H1 (cell line): ENCODE results near the gene TMC4. TPM values are rescaled to one million over a fixed set of nuclear protein-coding genes. Genes with fewer than 3 reads are reported as not detected.

Experiments used
- CTCF ChIA-PET: fragments of 300-600 bp; sonication (Branson Sonifier 250); formaldehyde crosslinking; loops from one replicate; lab custom pipeline; 2021; ENCODE audit not compliant: partially characterized antibody; lab: Charles Lee
- POLR2A ChIA-PET: fragments of 300-600 bp; sonication (Branson Sonifier 250); formaldehyde crosslinking; loops from one replicate; lab custom pipeline; 2021; ENCODE audit warnings: inconsistent platforms; ENCODE audit not compliant: partially characterized antibody; lab: Charles Lee
- DNase-seq, 2 experiments: peaks; one replicate each; pipeline versions ENCODE4 v3.0.0 to v3.0.0-alpha.2; 2010 to 2022; ENCODE audit warnings: low spot score in 2 of 2, low read depth in 1 of 2, mixed read lengths in 1 of 2
- FAIRE-seq: peaks from 2 replicates; lab custom pipeline; 2011; peaks lifted over from hg19 to GRCh38; lab: Jason Lieb, UNC
- H2AFZ ChIP-seq: 2 replicates; pipeline ENCODE4 v1.8.1; 2012; ENCODE audit warnings: low read length, inconsistent platforms
- H2AK5ac ChIP-seq: 2 replicates; pipeline ENCODE4 v1.6.1; 2013; ENCODE audit warnings: low read depth, low read length
- H2BK120ac ChIP-seq: replicated peaks from 2 replicates; pipeline ENCODE3; 2013; ENCODE audit warnings: low read depth, low read length, inconsistent platforms
- H2BK12ac ChIP-seq: 2 replicates; pipeline ENCODE4 v1.6.1; 2013; ENCODE audit warnings: low read depth, low read length
- H2BK15ac ChIP-seq: 2 replicates; pipeline ENCODE4 v1.6.1; 2013; ENCODE audit warnings: low read length
- H2BK20ac ChIP-seq: 2 replicates; pipeline ENCODE4 v1.6.1; 2013; ENCODE audit warnings: low read length
- H2BK5ac ChIP-seq: 2 replicates; pipeline ENCODE4 v1.6.1; 2013; ENCODE audit warnings: low read depth, low read length
- H3K14ac ChIP-seq: 2 replicates; pipeline ENCODE4 v1.6.1; 2013; ENCODE audit warnings: inconsistent platforms; ENCODE audit not compliant: insufficient read length
- H3K18ac ChIP-seq: 2 replicates; pipeline ENCODE4 v1.6.1; 2013; ENCODE audit warnings: low read length; ENCODE audit errors: extremely low read depth
- H3K23ac ChIP-seq: 2 replicates; pipeline ENCODE4 v1.6.1; 2013; ENCODE audit warnings: inconsistent platforms; ENCODE audit not compliant: insufficient read length
- H3K23me2 ChIP-seq: 2 replicates; pipeline ENCODE4 v1.6.1; 2013; ENCODE audit warnings: low read depth, low read length
- H3K27ac ChIP-seq: 2 replicates; pipeline ENCODE4 v1.6.1; 2011; ENCODE audit warnings: low read depth, low read length, inconsistent platforms
- H3K27me3 ChIP-seq, 4 experiments: replicated peaks in 1 of 4; 1 replicate in 1 of 4; 2 replicates in 3 of 4; pipeline versions ENCODE4 v1.6.1 to v1.8.1; 2011 to 2013; ENCODE audit warnings: low read length in 3 of 4, mild to moderate bottlenecking in 3 of 4, inconsistent platforms in 2 of 4, mixed read lengths in 2 of 4, moderate library complexity in 1 of 4; ENCODE audit not compliant: control insufficient read depth in 3 of 4, insufficient read depth in 3 of 4; ENCODE audit errors: extremely low read depth in 1 of 4
- H3K36me3 ChIP-seq, 4 experiments: 2 replicates each; pipeline versions ENCODE4 v1.6.1 to v1.8.1; 2011 to 2013; ENCODE audit warnings: mild to moderate bottlenecking in 4 of 4, low read length in 3 of 4, moderate library complexity in 2 of 4, control low read depth in 1 of 4, inconsistent platforms in 1 of 4; ENCODE audit not compliant: insufficient read depth in 4 of 4, control insufficient read depth in 2 of 4
- H3K4ac ChIP-seq: replicated peaks from 2 replicates; pipeline ENCODE3; 2013; ENCODE audit warnings: low read length, low read depth, mixed read lengths, inconsistent platforms; ENCODE audit not compliant: insufficient read length
- H3K4me1 ChIP-seq, 4 experiments: replicated peaks in 1 of 4; 1 replicate in 1 of 4; 2 replicates in 3 of 4; pipeline versions ENCODE4 v1.6.1 to v1.8.1; 2011 to 2013; ENCODE audit warnings: low read length in 3 of 4, inconsistent platforms in 2 of 4, mixed read lengths in 1 of 4; ENCODE audit not compliant: insufficient read depth in 4 of 4, control insufficient read depth in 3 of 4
- H3K4me2 ChIP-seq, 2 experiments: 2 replicates each; pipeline versions ENCODE4 v1.6.1 to v1.8.1; 2011 to 2013; ENCODE audit warnings: low read depth in 2 of 2, low read length in 2 of 2, control low read depth in 1 of 2, inconsistent platforms in 1 of 2, mild to moderate bottlenecking in 1 of 2; ENCODE audit not compliant: insufficient read depth in 1 of 2
- H3K4me3 ChIP-seq, 4 experiments: fragments of 200-600, 300-600 bp in 1 of 4; sonication (generic), shearing (Covaris generic), sonication (Bioruptor Twin) in 1 of 4; 2 replicates each; pipeline versions ENCODE4 v1.5.1 to v1.8.1; 2011 to 2016; ENCODE audit warnings: low read length in 4 of 4, low read depth in 3 of 4, control low read depth in 2 of 4, inconsistent platforms in 2 of 4, mild to moderate bottlenecking in 2 of 4, mixed read lengths in 1 of 4, moderate library complexity in 1 of 4; ENCODE audit not compliant: insufficient read depth in 2 of 4; ENCODE audit errors: extremely low read depth in 1 of 4
- H3K56ac ChIP-seq: replicated peaks from 2 replicates; pipeline ENCODE3; 2013; ENCODE audit warnings: low read depth, mild to moderate bottlenecking, mixed read lengths, low read length, inconsistent platforms; ENCODE audit not compliant: insufficient read length
- H3K79me1 ChIP-seq: 2 replicates; pipeline ENCODE4 v1.6.1; 2013; ENCODE audit warnings: low read depth, low read length, control low read depth
- H3K79me2 ChIP-seq, 2 experiments: 2 replicates each; pipeline versions ENCODE4 v1.6.1 to v1.8.1; 2012 to 2013; ENCODE audit warnings: low read length in 2 of 2, mild to moderate bottlenecking in 2 of 2, inconsistent platforms in 1 of 2; ENCODE audit not compliant: insufficient read depth in 2 of 2, control insufficient read depth in 1 of 2
- H3K9ac ChIP-seq, 4 experiments: replicated peaks in 1 of 4; 1 replicate in 1 of 4; 2 replicates in 3 of 4; pipeline versions ENCODE4 v1.6.1 to v1.8.1; 2011 to 2013; ENCODE audit warnings: low read depth in 3 of 4, low read length in 3 of 4, control low read depth in 2 of 4, mild to moderate bottlenecking in 2 of 4, moderate library complexity in 2 of 4, inconsistent platforms in 1 of 4; ENCODE audit errors: extremely low read depth in 1 of 4
- H3K9me3 ChIP-seq, 2 experiments: 2 replicates each; pipeline versions ENCODE4 v1.6.1 to v1.8.1; 2012 to 2013; ENCODE audit warnings: mild to moderate bottlenecking in 2 of 2, moderate library complexity in 2 of 2, control low read depth in 1 of 2, inconsistent platforms in 1 of 2, low read depth in 1 of 2, low read length in 1 of 2, mixed read lengths in 1 of 2; ENCODE audit not compliant: insufficient read depth in 2 of 2
- H4K20me1 ChIP-seq, 2 experiments: replicated peaks in 1 of 2; 2 replicates each; pipeline versions ENCODE3 to v1.8.1; 2011 to 2013; ENCODE audit warnings: inconsistent platforms in 2 of 2, low read length in 2 of 2, mild to moderate bottlenecking in 1 of 2; ENCODE audit not compliant: insufficient read depth in 2 of 2, control insufficient read depth in 1 of 2
- H4K5ac ChIP-seq: 2 replicates; pipeline ENCODE4 v1.6.1; 2013; ENCODE audit warnings: low read length, low read depth, mixed read lengths, inconsistent platforms; ENCODE audit not compliant: insufficient read length
- H4K8ac ChIP-seq: 2 replicates; pipeline ENCODE4 v1.8.0; 2013; ENCODE audit warnings: mild to moderate bottlenecking, moderate library complexity, low read length, inconsistent platforms; ENCODE audit not compliant: insufficient read depth; ENCODE audit errors: extremely low read depth
- H4K91ac ChIP-seq: replicated peaks from 2 replicates; pipeline ENCODE3; 2013; ENCODE audit warnings: low read length, mixed read lengths, inconsistent platforms; ENCODE audit not compliant: insufficient read length
- ATF3 ChIP-seq: IDR thresholded peaks from 2 replicates; pipeline ENCODE4 v1.6.1; 2011; ENCODE audit warnings: low read depth, mild to moderate bottlenecking, low read length; ENCODE audit not compliant: insufficient read depth
- BACH1 ChIP-seq: IDR thresholded peaks from 2 replicates; pipeline ENCODE4 v1.6.1; 2012; ENCODE audit warnings: low read length, improper control_type of control experiment
- CTCF ChIP-seq, 3 experiments: IDR thresholded peaks; 1 replicate in 2 of 3; 2 replicates in 1 of 3; pipeline versions ENCODE4 v1.5.1 to v1.6.1; 2011; ENCODE audit warnings: low read length in 3 of 3, mild to moderate bottlenecking in 3 of 3, inconsistent platforms in 2 of 3, low read depth in 1 of 3, moderate library complexity in 1 of 3; ENCODE audit not compliant: insufficient read depth in 1 of 3; ENCODE audit errors: control extremely low read depth in 1 of 3
- E2F6 ChIP-seq: IDR thresholded peaks from 2 replicates; pipeline ENCODE4 v1.6.1; 2012; ENCODE audit warnings: inconsistent platforms
- JUN ChIP-seq: IDR thresholded peaks from 2 replicates; pipeline ENCODE4 v1.6.1; 2011; ENCODE audit warnings: low read depth, mild to moderate bottlenecking, improper control_type of control experiment, low read length
- KDM4A ChIP-seq: IDR thresholded peaks from one replicate; pipeline ENCODE4 v1.7.1; 2012; ENCODE audit warnings: low read depth, mild to moderate bottlenecking, moderate library complexity, low read length, inconsistent platforms; ENCODE audit not compliant: severe bottlenecking
- POLR2A ChIP-seq, 2 experiments: IDR thresholded peaks; 1 replicate in 1 of 2; 2 replicates in 1 of 2; pipeline ENCODE4 v1.6.1; 2011; ENCODE audit warnings: low read depth in 2 of 2, low read length in 2 of 2, mild to moderate bottlenecking in 2 of 2; ENCODE audit errors: control extremely low read depth in 1 of 2
- POLR2AphosphoS5 ChIP-seq: IDR thresholded peaks from 2 replicates; pipeline ENCODE4 v1.6.1; 2011; ENCODE audit warnings: low read depth, low read length
- POU5F1 ChIP-seq: IDR thresholded peaks from 2 replicates; pipeline ENCODE4 v1.6.1; 2011; ENCODE audit warnings: low read depth, mild to moderate bottlenecking, low read length, moderate library complexity
- SIN3A ChIP-seq, 2 experiments: IDR thresholded peaks in 1 of 2; conservative IDR thresholded peaks in 1 of 2; 2 replicates each; pipeline ENCODE4 v1.6.1; 2011 to 2012; ENCODE audit warnings: low read length in 2 of 2, improper control_type of control experiment in 1 of 2, low read depth in 1 of 2, mild to moderate bottlenecking in 1 of 2
- WGBS, 2 experiments: shearing (Covaris generic) in 1 of 2; methylation state at CpG; one replicate each; pipeline versions ENCODE4 v1.1.6 to v1.1.7; 2013 to 2015; ENCODE audit warnings: low lambda C conversion rate in 2 of 2, mixed read lengths in 2 of 2, inconsistent platforms in 1 of 2, low coverage in 1 of 2, missing lambda C conversion rate in 1 of 2; ENCODE audit not compliant: insufficient replicate concordance in 2 of 2, insufficient coverage in 1 of 2, insufficient read length in 1 of 2; ENCODE audit errors: extremely low coverage in 1 of 2, missing lambda C conversion rate in 1 of 2; 5-methylcytosine and 5-hydroxymethylcytosine counted together
- polyA plus RNA-seq, 7 experiments: library from polyadenylated mRNA; depleted of rRNA in 3 of 7; stranded (reverse) in 5 of 7; unstranded in 2 of 7; fragments of >200 nt in 5 of 7; fragments of 200-250 nt in 2 of 7; gene quantifications; 1 replicate in 5 of 7; 2 replicates in 1 of 7; 4 replicates in 1 of 7; pipeline versions ENCODE4 v1.2.1 to v1.2.3, GENCODE V29; 2011 to 2013; ENCODE audit warnings: missing spikeins in 2 of 7, mixed read lengths in 2 of 7
- total RNA-seq: library from RNA; stranded (reverse); fragmentation: NEBNext Ultra II Directional; extraction: Animal tissue kit (Norgen Biotek cat#: 25700); gene quantifications from 2 replicates; pipeline ENCODE4 v1.2.1, GENCODE V29; 2021

Gene TMC4
- total and polyA plus RNA-seq, 2 of the 8 experiments (the other 6 are each of a cell fraction or from before 2014, with no cell fraction given) = 5.5 to 6.3 TPM

GRCh38 chr19:54208784-54209057, 35.8 kb upstream of the TMC4 start:
- Histone ChIP-seq H3K27ac (no peak overlapping the region), H3K27me3 (no peaks in the 10 kb centered on the region), H3K79me1 (peaks cover 15% of the 10 kb centered on the region), H3K4ac (no peak overlapping the region), H3K18ac (no peak overlapping the region), H3K9ac (no peak overlapping the region; a peak in 1 of 7 replicates), H3K14ac (no peak overlapping the region), H3K23me2 (peaks cover 2% of the 10 kb centered on the region; the same call in 1 of the 2 replicates), H4K5ac (no peak overlapping the region), H2BK20ac (no peak overlapping the region), H3K9me3 (no peaks in the 10 kb centered on the region), H2AFZ (no peak overlapping the region), H4K8ac (0 out of 2 replicates have a peak overlapping the region, but pooled peaks have one; percentile 69), H2BK15ac (no peak overlapping the region), H3K23ac (no peak overlapping the region), H3K4me2 (no peak overlapping the region), H2BK120ac (no peak overlapping the region), H3K36me3 (peaks cover 34 to 46% (median 43%) of the 10 kb centered on the region in 4 experiments), H3K56ac (no peak overlapping the region), H2BK12ac (no peak overlapping the region), H2AK5ac (no peak overlapping the region), H4K20me1 (peaks cover 39 to 42% of the 10 kb centered on the region in 2 experiments), H4K91ac (no peak overlapping the region), H3K79me2 (peaks cover 5 to 32% of the 10 kb centered on the region in 2 experiments), H3K4me3 (no peak overlapping the region), H2BK5ac (no peak overlapping the region), H3K4me1 (peaks cover 6 to 10% (median 6%) of the 10 kb centered on the region in 4 experiments; a peak in 6 of 7 replicates)
- FAIRE-seq (no peak), DNase-seq (no peak)
- WGBS, 2 experiments = 88% methylated on average over 8 of the region's 8 CpGs; no CpG with 5 or more reads in 1 of the 2 experiments
- POLR2A ChIA-PET = interaction anchor here (0.6 to 23.4 kb wide), 21 partner anchors 9 to 121 kb away, joined by 3 to 909 read pairs (median 6); partner anchors contain the start of genes CNOT3, LILRB2, LILRB3 and LILRB5
- CTCF ChIA-PET = interaction anchor here (1.0 to 1.6 kb wide), 7 partner anchors 19 to 58 kb away, joined by 3 to 6 read pairs (median 4); partner anchors contain the start of gene LILRB5
- TF ChIP-seq E2F6 (no peak), KDM4A (no peak), POU5F1 (no peak), POLR2A (IDR thresholded peaks at IDR 0.05; ENCODE audit: control extremely low read depth in 1 of 2, low read depth in 2 of 2, low read length in 2 of 2) (peak in 1 of 2 experiments; percentile 82; a peak in 2 of 3 replicates), ATF3 (no peak), SIN3A (conservative IDR thresholded peaks at IDR 0.05 in 1 of 2, IDR thresholded peaks at IDR 0.05 in 1 of 2; ENCODE audit: low read depth in 1 of 2, low read length in 2 of 2) (0 out of 4 replicates have a peak, but pooled peaks of 1 of the 2 experiments have one; percentile 22), CTCF (IDR thresholded peaks at IDR 0.05; ENCODE audit: control extremely low read depth in 1 of 3, insufficient read depth in 1 of 3, low read depth in 1 of 3, low read length in 3 of 3) (no peak), JUN (no peak), POLR2AphosphoS5 (no peak), BACH1 (no peak)
